ENCODE measurements around the gene KRTAP12-1.
A peak's percentile ranks its signal among the peaks of the same experiment; 100 is the strongest.
"Not testable (repeated sequence)": the region's sequence is repeated elsewhere in the genome, so short reads cannot be mapped to it uniquely, and the experiment has no call there.

The KRTAP12-1 gene

DNA sequence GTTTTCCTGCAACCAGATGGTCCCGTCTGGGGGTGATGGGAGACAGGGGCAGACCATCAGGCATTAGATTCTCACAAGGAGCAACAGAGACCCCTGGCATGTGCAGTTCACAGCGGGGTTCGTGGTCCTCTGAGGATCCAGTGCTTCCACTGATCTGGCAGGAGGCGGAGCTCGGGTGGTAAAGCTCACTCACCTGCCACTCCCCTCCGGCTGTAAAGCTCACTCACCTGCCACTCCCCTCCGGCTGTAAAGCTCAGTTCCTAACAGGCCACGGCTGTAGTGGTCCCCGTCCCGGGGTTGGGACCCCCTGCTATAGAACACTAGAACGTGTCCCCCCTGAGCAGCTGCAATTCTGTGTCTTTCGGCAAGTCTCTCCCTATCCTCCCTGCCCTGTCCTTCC, 19.6 kb upstream of the KRTAP12-1 start:
- DNase-seq = peak in 6 of 42 donors; percentile 2 to 27 (median 10)
- intact Hi-C loops (cut with DNase I) = no loop called here

DNA sequence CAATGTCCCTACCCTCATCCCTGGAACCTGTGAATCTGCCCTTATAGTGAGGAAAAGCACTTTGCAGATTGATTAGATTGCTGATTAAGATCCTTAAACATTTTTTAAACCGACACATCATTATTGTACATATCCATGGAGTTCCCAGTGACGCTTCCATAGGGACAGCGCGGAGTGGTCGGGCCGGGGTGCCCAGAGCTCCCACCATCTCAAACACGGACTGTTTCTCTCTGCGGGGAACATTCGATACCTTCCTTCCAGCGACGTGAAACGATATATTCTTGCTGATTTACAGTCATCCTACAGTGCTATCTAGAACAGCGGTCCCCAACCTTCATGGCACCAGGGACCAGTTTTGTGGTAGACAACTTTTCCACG, 19.0 kb upstream of the KRTAP12-1 start:
- peak in 4 of 42 donors; percentile 2 to 25 (median 14) for DNase-seq
- intact Hi-C loops (cut with DNase I) = no loop called here

DNA sequence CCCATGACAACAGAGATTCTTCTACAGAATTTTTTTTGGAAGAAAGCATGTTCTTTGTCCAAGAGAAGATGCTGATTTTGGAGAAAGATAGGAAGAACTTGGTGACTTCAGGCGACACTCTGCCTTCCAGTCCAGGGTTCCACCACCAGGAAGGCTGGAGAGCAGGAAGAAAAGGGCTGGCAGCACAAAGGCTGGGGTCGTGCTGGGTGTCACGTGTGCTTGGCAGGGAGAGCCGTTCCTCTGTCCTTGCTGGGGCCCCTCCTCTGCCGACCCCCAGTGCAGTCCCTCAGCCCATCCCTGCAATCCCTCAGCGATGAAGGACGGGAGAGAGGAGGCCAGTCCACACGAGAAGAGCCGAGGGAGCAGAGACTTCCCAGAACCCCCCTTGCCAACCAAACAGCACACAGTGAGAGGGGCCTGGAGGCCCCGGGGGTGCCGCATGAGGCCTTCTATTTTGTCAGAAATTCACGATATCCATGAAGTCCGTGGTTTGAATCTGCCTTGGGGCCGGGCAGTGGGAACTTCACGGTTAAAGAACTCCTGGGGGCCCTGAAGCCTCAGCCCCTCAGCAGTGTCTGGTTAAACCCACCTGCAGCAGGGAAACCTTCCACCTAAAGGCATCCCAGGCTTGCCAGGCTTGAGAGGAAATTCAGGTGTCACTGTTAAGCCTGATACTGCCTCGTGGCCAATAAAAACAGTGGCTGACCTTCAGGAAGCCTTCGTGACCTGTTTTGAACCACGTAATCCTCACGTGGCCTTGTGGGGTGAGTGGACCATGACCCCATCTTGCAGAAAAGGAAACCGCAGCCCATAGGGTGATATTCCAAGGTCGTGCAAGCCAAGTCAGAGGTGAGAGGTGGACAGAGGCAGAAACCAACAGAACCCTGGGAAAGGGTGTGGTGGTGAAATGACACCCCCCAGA, 18.4 kb upstream of the KRTAP12-1 start:
- DNase-seq = peak in 5 of 42 donors; percentile 2 to 28 (median 15)
- intact Hi-C loops (cut with DNase I) = no loop called here

DNA sequence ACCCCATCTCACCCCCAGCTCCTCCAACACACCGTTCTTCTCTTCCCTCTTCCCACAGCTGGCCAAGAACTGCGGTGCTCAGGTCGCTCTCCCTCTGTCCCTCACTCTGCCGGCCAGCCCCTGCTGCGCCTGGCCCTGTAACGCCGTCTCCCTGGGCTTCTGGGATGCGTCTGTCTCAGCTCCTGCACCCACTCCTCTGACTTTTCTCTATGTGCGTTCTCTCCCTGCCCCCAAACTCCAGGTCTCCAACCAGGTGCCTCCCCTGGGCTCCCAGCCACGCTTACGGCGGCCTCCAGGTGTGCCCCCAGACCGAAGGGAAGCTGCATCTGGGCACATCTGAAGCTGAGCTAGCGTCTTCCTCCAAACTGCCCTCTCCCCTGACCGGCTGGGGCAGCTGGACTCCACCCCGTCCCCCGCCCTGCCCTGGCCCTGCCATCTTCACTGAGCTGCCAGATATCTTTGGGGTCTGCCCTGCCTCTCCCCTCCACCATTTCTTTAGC, 17.6 kb upstream of the KRTAP12-1 start:
- DNase-seq = peak in 4 of 42 donors; percentile 10 to 20 (median 11)
- intact Hi-C loops (cut with DNase I) = no loop called here

DNA sequence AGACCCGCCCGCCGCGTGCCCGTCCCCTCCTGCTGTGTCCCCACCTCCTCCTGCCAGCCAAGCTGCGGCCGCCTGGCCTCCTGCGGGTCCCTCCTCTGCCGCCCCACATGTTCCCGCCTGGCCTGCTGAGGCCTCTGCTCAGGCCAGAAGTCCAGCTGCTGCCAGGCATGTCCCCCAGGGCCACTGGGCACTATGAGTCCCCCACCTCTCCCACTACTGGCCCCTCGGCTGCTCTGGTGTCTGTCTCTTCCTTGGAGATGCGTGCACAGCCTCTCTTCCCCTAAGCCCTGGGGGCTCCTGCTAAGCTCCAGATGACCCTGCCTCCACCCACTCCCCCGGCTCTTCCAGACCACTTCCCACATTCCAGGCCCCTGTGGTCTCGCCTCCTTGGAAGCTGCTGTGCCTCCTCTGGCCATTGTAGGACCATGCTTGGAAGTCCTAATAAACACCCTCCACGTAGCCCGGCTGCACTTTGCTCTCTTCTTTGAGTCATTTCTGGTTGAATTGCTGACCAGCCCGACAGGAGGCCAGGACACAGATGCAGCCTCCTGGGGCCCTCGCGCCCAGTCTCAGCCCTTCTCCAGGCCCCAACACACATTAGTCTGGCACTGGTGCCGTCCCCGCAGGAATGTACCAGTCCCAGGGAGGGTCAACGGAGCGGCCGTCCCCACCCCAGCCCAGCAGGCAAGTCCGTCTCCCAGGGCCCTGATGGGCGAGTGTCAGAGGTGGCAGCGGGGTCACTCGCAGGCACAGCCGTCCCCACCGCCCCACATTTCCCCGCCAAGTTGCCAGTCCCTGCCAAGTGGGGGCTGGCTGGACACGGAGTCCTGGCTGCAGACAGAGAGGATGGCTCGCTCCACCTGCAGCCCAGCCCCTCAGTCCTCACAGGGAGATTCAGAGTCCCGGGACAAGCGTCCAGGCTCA, 16.1 kb upstream of the KRTAP12-1 start:
- DNase-seq = peak in 2 of 42 donors; percentile 25 to 32
- intact Hi-C loops (cut with DNase I) = no loop called here

DNA sequence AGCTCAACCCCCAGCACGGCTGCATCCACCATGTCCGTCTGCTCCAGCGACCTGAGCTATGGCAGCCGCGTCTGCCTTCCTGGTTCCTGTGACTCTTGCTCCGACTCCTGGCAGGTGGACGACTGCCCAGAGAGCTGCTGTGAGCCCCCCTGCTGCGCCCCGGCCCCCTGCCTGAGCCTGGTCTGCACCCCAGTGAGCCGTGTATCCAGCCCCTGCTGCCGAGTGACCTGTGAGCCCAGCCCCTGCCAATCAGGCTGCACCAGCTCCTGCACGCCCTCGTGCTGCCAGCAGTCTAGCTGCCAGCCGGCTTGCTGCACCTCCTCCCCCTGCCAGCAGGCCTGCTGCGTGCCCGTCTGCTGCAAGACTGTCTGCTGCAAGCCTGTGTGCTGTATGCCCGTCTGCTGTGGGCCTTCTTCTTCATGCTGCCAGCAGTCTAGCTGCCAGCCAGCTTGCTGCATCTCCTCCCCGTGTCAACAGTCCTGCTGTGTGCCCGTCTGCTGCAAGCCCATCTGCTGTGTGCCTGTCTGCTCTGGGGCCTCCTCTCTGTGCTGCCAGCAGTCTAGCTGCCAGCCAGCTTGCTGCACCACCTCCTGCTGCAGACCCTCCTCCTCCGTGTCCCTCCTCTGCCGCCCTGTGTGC, 15.3 kb upstream of the KRTAP12-1 start, which contains the start of gene KRTAP10-12:
Gene KRTAP10-12, plus strand, starts transcription at position 1 of the 639 bp plus-strand sequence. Its CDS starts 30 bp downstream, at position 31.
- DNase-seq = peak in 1 of 42 donors; percentile 6
- intact Hi-C loops (cut with DNase I) = not testable (repeated sequence)

DNA sequence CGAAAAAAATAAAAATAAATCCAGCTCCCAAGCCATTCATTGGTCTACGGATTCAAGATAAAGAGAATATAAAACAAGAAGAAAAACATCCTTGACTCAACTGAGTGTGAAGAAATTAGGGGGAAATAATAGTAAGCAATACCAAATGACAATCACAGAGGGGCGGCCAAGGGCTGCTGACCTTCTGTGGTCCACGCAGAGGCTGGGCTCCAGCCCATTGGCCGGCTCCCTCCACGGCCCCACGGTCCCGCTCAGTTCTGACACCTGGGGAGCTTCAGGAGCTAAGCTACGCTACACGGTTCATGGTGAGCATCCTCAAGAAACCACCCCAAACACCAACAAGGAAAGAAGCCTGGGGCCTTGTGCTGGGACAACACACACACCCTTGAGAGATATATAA, 14.6 kb upstream of the KRTAP12-1 start:
- intact Hi-C loops (cut with DNase I) = no loop called here
- peak in 2 of 42 donors; percentile 5 to 10 for DNase-seq

DNA sequence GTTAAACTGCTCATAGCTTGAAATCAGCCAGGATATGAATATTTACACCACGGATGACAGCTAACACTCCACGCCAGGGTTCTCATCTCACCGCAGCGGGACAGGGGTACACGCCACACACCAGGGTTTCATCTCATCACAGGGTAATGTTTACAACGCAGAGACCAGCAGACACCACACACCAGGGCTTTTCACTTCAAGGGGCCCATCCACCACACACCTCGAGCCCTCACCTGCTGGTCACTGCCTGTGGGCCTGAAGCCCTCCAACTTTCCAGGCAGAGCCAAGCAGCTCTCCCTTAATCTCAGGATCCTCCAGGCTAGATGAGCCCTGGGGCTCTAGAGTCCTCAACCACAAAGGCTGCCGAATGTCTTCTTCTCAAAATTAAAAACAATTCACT, 13.7 kb upstream of the KRTAP12-1 start:
- intact Hi-C loops (cut with DNase I) = no loop called here
- DNase-seq = peak in 3 of 42 donors; percentile 8 to 14 (median 13)

DNA sequence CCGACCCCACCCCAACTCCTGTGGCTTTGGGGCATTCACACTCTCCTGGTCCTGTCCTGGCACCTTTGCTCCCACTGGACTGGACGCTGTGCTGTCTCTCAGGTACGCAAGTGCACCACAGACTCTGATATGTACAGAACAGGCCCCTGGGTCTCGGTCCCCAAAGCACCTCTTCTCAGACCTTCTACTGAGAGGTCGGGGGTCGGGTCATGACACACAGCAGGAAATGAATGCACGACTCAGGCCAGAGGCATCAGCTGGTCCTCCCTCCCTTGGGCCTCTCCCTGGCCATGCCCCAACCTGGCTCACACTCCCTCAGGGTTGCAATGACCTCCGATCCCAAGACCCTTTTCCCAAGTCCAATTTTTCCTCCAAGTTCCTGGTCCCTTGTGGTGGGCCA, 13.2 kb upstream of the KRTAP12-1 start:
- intact Hi-C loops (cut with DNase I) = no loop called here
- peak in 4 of 42 donors; percentile 2 to 30 (median 22) for DNase-seq

DNA sequence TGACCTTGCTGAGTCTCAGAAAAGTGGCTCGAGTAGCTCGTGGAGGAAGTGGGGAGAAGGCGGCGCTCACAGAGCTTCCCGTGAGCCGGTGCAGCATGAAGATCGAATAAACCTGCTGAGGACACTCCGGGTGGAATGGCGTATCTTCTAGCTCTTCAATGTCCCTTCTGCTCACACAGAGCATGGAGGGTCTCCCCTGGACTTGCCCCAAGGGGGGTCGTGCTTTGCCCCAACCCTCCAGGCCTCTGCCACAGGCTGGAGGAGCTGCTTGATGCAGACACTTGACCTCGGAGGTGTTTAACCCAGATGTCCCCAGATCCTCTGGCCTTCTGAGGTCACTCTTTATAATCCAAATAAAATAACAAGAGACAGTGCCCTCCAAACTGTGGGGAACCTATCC, 12.8 kb upstream of the KRTAP12-1 start:
- intact Hi-C loops (cut with DNase I) = no loop called here
- peak in 4 of 42 donors; percentile 8 to 26 (median 16) for DNase-seq

DNA sequence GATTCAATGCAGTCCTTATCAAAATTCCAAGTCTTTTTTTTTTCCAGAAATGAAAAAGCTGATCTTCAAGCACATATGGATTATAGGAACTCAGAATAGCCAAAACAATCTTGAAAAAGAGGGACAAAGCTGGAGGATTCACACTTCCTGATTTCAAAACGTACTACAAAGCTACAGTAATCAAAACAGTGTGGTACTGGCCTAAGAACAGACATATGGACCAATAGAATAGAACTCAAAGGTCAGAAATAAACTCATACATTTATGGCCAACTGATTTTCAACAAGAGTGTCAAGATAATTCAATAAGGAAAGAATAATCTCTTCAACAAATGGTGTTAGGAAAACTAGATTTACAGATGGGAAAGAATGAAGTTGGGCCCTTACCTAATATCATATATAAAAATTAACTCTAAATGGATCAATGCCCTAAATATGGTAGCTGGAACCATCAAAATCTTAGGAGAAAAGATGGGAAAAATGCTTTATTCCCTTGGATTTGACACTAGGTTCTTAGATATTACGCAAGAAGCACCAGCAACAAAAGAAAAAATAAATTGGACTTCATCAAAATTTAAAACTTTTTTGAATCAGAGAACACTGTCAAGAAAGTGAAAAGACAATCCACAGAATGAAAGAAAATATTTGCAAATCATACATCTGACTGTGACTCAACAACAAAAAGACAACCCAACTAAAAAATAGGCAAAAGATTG, 11.0 kb upstream of the KRTAP12-1 start:
- intact Hi-C loops (cut with DNase I) = no loop called here
- DNase-seq = no peak

DNA sequence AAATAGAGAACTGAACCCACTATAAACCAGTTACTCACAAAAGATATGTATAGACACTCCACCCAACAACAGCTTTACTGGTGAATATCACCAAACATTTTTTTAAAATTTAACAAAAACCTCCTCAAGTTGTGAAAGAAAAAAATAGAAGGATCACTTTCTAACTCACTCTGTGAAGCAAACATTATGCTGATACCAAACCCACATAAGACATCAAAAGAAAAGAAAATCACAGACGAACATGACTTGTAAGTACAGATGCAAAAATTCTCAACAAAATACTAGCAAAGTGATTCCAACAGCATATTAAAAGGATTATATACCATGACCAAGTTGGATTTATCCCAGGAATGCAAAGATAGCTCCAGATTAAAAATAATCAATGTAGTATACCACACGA, 9.7 kb upstream of the KRTAP12-1 start:
- intact Hi-C loops (cut with DNase I) = no loop called here
- no peak for DNase-seq

DNA sequence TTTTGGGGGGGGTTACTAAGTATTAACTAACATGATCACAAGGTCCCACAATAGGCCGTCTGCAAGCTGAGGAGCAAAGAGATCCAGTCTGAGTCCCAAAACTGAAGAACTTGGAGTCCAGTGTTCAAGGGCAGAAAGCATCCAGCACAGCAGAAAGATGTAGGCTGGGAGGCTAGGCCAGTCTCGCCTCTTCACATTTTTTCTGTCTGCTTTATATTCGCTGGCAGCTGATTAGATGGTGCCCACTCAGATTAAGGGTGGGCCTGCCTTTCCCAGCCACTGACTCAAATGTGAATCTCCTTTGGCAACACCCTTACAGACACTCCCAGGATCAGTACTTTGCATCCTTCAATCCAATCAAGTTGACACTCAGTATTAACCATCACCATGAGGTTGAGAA, 7.8 kb upstream of the KRTAP12-1 start:
- intact Hi-C loops (cut with DNase I) = not testable (repeated sequence)
- DNase-seq = peak in 1 of 42 donors; percentile 23

DNA sequence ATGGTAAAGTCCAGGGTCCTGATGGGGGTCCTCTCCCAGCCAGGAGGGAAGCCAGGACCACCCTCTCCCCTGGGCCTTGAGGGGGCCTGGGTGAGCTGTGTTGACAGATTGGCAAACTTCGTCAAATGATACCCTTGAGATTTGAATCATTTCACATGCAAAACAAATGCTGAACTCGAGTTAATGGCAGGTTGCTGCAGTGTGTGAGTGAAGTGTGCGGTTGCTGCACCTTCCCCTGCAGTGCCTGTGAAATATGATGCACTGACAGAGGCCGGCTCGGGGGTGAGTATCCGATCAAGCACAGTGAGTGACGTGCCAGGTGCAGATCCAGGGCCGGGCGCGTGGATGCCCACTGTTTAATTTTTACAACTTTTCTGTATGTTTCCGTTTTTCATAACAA, 5.7 kb upstream of the KRTAP12-1 start:
- intact Hi-C loops (cut with DNase I) = no loop called here
- DNase-seq = peak in 3 of 42 donors; percentile 21 to 35 (median 28)

DNA sequence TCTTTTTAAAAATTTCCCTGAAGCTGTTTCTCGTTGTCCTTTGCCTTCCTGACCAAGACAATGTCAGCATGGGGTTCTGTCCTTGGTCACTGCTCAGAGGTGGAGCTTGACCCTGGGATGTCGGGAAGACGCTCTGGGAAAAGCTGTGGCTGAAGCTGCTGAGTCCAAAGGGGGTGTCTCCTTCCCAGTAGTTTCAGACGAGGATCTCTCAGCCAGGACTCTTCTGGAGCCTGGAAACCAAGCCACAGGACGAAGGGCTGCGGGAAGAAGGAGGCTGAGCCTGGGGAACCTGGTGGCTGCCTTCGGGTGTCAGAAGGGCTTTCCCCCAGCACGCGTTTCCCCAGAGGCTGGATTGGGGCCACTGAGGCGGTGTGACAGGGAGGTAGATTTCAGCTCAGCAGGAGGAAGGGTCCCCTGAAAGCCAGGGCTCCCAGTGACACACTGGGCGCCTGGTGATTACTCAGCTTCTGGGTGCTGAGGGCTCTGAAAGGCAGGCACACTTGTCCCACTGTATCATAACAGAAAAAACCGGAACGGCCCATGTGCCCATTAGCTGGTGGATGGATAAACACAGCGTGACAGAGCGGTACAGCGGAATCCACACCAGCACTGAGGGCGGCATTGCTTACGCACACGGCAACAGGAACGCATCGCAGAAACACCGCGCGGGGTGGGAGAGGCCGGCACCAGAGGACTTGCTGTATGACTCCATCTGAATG, 5.0 kb upstream of the KRTAP12-1 start:
- intact Hi-C loops (cut with DNase I) = no loop called here
- peak in 2 of 42 donors; percentile 22 to 25 for DNase-seq

DNA sequence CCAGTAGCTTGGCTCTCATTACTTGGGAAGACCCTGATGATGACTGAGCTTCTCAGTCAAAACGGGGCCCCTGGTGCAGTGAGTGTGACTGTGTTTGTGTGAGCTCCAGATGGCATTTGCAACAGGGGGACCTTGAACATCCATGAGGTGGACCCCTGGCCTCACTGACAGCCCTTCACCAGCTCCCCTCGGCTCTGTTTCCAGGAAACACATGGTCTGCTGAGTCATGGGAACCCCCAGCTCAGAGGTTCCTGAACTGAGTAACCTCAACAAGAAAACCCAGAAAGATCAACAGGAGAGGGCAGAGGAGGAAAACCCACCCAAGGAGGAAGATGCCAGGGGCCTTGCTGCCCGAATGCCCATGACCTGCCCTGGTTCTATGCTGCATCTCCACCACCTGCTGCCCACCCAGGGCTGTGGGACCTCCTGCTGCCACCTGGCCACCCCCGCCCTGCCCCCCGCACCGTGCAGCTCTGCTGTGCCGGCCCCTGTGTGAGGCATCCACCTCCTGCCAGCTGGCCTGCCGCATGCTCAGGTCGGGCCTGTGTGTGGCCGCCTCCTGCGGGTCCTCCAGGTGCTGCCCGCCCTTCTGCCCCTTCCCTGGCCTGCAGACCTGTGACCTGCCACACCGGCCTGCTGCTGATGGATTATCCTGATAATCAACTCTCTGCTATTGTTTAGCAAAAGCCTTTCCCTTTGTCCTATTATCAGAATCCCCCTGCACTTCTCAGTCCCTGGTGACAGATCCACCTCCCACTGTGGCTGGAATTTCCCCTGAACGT, 4.2 kb upstream of the KRTAP12-1 start:
- intact Hi-C loops (cut with DNase I) = no loop called here

DNA sequence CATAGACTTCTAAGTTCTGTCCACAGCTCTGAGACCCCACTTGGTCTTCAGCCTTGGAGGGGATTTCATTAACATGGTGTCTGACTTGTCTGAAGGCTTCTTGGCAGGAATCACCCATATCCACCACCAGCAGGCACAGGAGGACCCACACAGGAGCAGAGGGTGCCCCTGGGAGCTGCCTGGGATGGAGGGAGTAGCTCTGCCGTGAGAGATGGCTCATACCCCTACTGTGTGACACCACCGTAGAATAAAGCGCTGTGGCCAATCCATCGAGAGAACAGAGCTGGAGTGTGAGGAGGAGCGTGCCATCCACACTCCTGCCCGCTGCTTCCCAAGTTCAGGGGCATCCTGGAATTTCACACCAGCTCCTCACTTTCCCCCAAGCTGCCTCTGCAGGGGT, 3.1 kb upstream of the KRTAP12-1 start:
- intact Hi-C loops (cut with DNase I); DNase-seq: not testable (repeated sequence)

More for the DNA sequence above, 4.2 kb upstream of the KRTAP12-1 start:
- DNase-seq = peak in 1 of 42 donors; percentile 13

Measured in head of caudate nucleus (tissue), 42 donors.